MM.1S (cell line): ENCODE measurements around the gene EVI5.

Experiments
- DNase-seq: peaks from one replicate; pipeline ENCODE4 v3.0.0-alpha.2; 2015
- H2AFZ ChIP-seq: fragments of 300-600 bp; sonication (generic); 2 replicates; pipeline ENCODE4 v1.6.0; 2016; ENCODE audit warnings: antibody characterized with exemption, low read length
- H3F3A ChIP-seq: fragments of 300-600 bp; sonication (generic); 2 replicates; pipeline ENCODE4 v1.6.1; 2016; ENCODE audit warnings: mild to moderate bottlenecking, antibody characterized with exemption, low read length, moderate library complexity, mixed read lengths; ENCODE audit not compliant: insufficient read depth
- H3K27ac ChIP-seq: fragments of 300-600 bp; sonication (generic); 2 replicates; pipeline ENCODE4 v1.5.1; 2016; ENCODE audit warnings: mild to moderate bottlenecking, low read length
- H3K27me3 ChIP-seq: fragments of 300-600 bp; sonication (generic); replicated peaks from 2 replicates; pipeline ENCODE4 v1.6.0; 2016; ENCODE audit warnings: low read length; ENCODE audit not compliant: insufficient read depth
- H3K36me3 ChIP-seq: fragments of 300-600 bp; sonication (generic); replicated peaks from 2 replicates; pipeline ENCODE4 v1.6.1; 2016; ENCODE audit warnings: mild to moderate bottlenecking, low read length, mixed read lengths; ENCODE audit not compliant: insufficient read depth
- H3K4me1 ChIP-seq: fragments of 300-600 bp; sonication (generic); 2 replicates; pipeline ENCODE4 v1.6.1; 2016; ENCODE audit warnings: low read length, mixed read lengths
- H3K4me2 ChIP-seq: fragments of 300-600 bp; sonication (generic); 2 replicates; pipeline ENCODE4 v1.6.0; 2016; ENCODE audit warnings: low read depth, low read length
- H3K4me3 ChIP-seq: fragments of 300-600 bp; sonication (generic); 2 replicates; pipeline ENCODE4 v1.5.1; 2016; ENCODE audit warnings: low read length, mixed read lengths
- H3K79me2 ChIP-seq: fragments of 300-600 bp; sonication (generic); 2 replicates; pipeline ENCODE4 v1.6.1; 2016; ENCODE audit warnings: mixed run types, low read length, mixed read lengths
- H3K9ac ChIP-seq: fragments of 300-600 bp; sonication (generic); 2 replicates; pipeline ENCODE4 v1.6.1; 2016; ENCODE audit warnings: low read length, mixed read lengths
- H3K9me2 ChIP-seq: fragments of 300-600 bp; sonication (generic); replicated peaks from 2 replicates; pipeline ENCODE4 v1.6.1; 2016; ENCODE audit warnings: mild to moderate bottlenecking, low read length, mixed read lengths; ENCODE audit not compliant: insufficient read depth
- H3K9me3 ChIP-seq: fragments of 300-600 bp; sonication (generic); replicated peaks from 2 replicates; pipeline ENCODE4 v1.6.1; 2016; ENCODE audit warnings: mild to moderate bottlenecking, low read length, mixed read lengths; ENCODE audit not compliant: insufficient read depth
- H4K20me1 ChIP-seq: fragments of 300-600 bp; sonication (generic); 2 replicates; pipeline ENCODE4 v1.6.1; 2016; ENCODE audit warnings: mild to moderate bottlenecking, low read length, moderate library complexity, mixed read lengths; ENCODE audit not compliant: insufficient read depth
- EZH2 ChIP-seq: fragments of 300-600 bp; sonication (generic); optimal IDR thresholded peaks from 2 replicates; pipeline ENCODE3; 2017; ENCODE audit warnings: low read depth, mild to moderate bottlenecking, antibody characterized with exemption, low read length, mixed read lengths
- EZH2phosphoT487 ChIP-seq: fragments of 300-600 bp; sonication (generic); IDR thresholded peaks from 2 replicates; pipeline ENCODE4 v1.6.1; 2018; ENCODE audit warnings: antibody characterized with exemption, low read length
- TF ChIP-seq, protein P1 (sequence below): fragments of 300-600 bp; sonication (generic); IDR thresholded peaks from 2 replicates; pipeline ENCODE4 v1.5.1; 2016; ENCODE audit warnings: antibody characterized with exemption, low read length, mixed read lengths

The EVI5 gene

GRCh38 chr1:92756537-92756936 lies 28.4 kb downstream of the EVI5 start:
- Histone ChIP-seq H3K79me2 (no peaks in the 10 kb centered on the region; the same call in 1 of the 2 replicates), H3K9me3 (no peaks in the 10 kb centered on the region), H3K27ac (no peak overlapping the region), H3K36me3 (no peaks in the 10 kb centered on the region), H3K27me3 (no peaks in the 10 kb centered on the region), H3K4me1 (no peaks in the 10 kb centered on the region), H3K4me3 (no peak overlapping the region), H3K4me2 (no peak overlapping the region), H3K9me2 (no peaks in the 10 kb centered on the region), H4K20me1 (no peaks in the 10 kb centered on the region), H2AFZ (no peak overlapping the region), H3F3A (no peaks in the 10 kb centered on the region), H3K9ac (no peak overlapping the region)
- no peak for TF ChIP-seq EZH2
- TF ChIP-seq, protein P1, sequence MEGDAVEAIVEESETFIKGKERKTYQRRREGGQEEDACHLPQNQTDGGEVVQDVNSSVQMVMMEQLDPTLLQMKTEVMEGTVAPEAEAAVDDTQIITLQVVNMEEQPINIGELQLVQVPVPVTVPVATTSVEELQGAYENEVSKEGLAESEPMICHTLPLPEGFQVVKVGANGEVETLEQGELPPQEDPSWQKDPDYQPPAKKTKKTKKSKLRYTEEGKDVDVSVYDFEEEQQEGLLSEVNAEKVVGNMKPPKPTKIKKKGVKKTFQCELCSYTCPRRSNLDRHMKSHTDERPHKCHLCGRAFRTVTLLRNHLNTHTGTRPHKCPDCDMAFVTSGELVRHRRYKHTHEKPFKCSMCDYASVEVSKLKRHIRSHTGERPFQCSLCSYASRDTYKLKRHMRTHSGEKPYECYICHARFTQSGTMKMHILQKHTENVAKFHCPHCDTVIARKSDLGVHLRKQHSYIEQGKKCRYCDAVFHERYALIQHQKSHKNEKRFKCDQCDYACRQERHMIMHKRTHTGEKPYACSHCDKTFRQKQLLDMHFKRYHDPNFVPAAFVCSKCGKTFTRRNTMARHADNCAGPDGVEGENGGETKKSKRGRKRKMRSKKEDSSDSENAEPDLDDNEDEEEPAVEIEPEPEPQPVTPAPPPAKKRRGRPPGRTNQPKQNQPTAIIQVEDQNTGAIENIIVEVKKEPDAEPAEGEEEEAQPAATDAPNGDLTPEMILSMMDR: no peak
- TF ChIP-seq EZH2phosphoT487: no peak
- DNase-seq: no peak

DNA sequence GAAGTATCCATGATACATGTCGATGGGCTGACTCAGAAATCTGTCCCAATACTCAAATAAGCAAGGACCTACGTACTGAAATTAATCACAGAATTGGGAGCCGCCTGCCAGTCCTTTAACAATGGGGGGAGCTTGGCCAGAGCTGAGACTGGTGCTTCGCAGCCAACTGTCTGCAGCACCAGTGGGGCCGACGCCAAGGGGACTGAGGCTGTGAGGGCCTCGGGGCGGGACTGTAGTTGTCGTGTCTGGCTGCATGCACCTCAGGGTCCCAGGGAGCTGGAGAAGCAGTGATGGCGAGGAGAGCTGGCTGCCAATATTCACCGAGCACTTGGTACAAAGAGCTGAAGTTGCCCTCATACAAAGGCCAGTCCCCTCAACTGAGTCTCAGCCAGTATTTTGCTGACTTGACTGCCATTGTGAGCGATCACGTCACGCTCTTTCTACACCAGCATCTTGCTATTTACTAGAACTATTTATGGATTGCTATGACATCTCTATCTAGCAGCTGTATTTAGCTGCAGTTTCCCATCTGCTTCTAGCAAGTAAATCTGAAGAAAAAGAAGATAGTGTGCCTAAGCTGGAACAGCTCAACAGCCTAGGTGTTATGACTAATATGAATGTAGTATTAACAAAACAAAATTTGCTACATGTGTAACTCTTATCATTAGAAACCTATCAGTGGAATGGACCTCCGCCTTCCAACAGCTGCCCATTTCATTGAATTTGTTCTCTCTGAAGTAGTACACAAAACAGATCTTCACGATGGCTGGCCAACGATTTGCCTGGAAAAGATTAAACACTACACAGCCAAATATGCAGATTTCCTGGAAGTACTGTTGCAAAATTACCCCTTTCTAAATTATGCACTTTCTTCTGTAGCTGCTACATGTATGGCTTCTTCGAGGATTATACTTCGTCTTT lies 29.1 kb downstream of the EVI5 start:
- no peak overlapping the region for H3K9ac ChIP-seq
- H2AFZ ChIP-seq: no peak overlapping the region
- no peaks in the 10 kb centered on the region for H3K4me1 ChIP-seq
- DNase-seq: no peak
- no peaks in the 10 kb centered on the region for H3F3A ChIP-seq
- no peak overlapping the region for H3K4me2 ChIP-seq
- H3K27ac ChIP-seq: no peak overlapping the region
- H3K79me2 ChIP-seq: no peaks in the 10 kb centered on the region; the same call in 1 of the 2 replicates
- H3K27me3 ChIP-seq: no peaks in the 10 kb centered on the region
- H4K20me1 ChIP-seq: no peaks in the 10 kb centered on the region
- no peak for TF ChIP-seq EZH2phosphoT487
- TF ChIP-seq, protein P1: no peak
- no peak for TF ChIP-seq EZH2
- no peaks in the 10 kb centered on the region for H3K36me3 ChIP-seq
- no peaks in the 10 kb centered on the region for H3K9me2 ChIP-seq
- H3K9me3 ChIP-seq: no peaks in the 10 kb centered on the region
- no peak overlapping the region for H3K4me3 ChIP-seq

- DNase-seq: no peak
- Histone ChIP-seq H3K27ac (no peak overlapping the region), H2AFZ (no peak overlapping the region), H3K4me1 (no peaks in the 10 kb centered on the region), H3K9me2 (no peaks in the 10 kb centered on the region), H3F3A (no peaks in the 10 kb centered on the region), H3K9ac (no peak overlapping the region), H4K20me1 (no peaks in the 10 kb centered on the region), H3K27me3 (no peaks in the 10 kb centered on the region), H3K4me3 (no peak overlapping the region), H3K4me2 (no peak overlapping the region), H3K9me3 (no peaks in the 10 kb centered on the region), H3K36me3 (no peaks in the 10 kb centered on the region), H3K79me2 (no peaks in the 10 kb centered on the region; the same call in 1 of the 2 replicates)
- TF ChIP-seq EZH2: no peak
- TF ChIP-seq, protein P1: no peak
- TF ChIP-seq EZH2phosphoT487: no peak
These were observed 30.2 kb downstream of the EVI5 start for GRCh38 chr1:92754719-92755050.
